GM19463 (cell line): ENCODE results near the gene METAP1.
"Not testable (repeated sequence)": the region's sequence is repeated elsewhere in the genome, so short reads cannot be mapped to it uniquely, and the experiment has no call there.

Experiments used
- ATAC-seq: cut with Tn5 transposase; IDR thresholded peaks from one replicate; pipeline ENCODE4 v1.9.1; 2021; ENCODE audit warnings: mild to moderate bottlenecking, moderate library complexity; ENCODE audit not compliant: unreplicated experiment

METAP1 gene

DNA sequence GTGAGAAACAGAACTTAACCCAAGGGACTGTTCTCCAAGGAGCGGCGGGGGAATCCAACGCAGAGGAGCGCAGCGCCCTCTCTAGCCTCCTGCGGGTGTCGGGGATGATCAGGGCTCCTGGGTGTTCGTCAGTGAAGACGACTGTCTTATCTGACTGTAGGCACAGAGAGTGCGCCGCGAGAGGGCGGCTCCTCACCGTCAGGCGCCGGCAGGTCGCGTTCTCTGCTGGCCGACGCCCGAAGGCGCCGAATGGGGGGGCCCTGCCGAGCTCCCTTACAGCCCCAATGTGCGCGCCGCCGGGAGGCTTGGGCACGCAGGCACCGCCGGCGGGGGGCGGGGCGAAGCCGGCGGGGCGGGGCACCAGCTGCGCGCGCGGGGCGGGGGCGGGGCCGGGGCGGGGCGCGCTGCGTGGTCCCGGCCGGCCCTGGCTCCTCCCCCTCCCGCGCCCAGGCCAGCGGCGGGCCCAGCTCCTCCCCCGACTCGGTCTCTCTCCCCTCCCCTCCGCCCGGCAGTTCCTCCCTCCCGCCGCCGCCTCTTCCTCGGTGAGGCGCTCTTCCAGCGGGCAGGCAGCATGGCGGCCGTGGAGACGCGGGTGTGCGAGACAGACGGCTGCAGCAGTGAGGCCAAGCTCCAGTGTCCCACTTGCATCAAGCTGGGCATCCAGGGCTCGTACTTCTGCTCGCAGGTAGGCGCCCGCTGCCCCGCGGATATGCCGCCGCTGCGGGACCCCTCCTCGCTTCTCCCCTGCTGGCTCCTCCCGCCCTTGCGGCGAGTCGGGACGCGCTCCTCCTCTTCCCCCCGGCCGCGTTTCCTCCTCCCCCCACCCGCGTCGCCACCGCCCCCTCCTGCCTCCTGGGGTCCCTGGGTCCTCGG is at the start of gene METAP1:
Gene METAP1 (plus strand): TSS at position 539 of the 873 bp plus-strand sequence. CDS start 33 bp downstream, at position 572.
- ATAC-seq: peak; percentile 88

- ATAC-seq: no peak
Measured at GRCh38 chr4:98946359-98946758, 49.2 kb upstream of the METAP1 start.

DNA sequence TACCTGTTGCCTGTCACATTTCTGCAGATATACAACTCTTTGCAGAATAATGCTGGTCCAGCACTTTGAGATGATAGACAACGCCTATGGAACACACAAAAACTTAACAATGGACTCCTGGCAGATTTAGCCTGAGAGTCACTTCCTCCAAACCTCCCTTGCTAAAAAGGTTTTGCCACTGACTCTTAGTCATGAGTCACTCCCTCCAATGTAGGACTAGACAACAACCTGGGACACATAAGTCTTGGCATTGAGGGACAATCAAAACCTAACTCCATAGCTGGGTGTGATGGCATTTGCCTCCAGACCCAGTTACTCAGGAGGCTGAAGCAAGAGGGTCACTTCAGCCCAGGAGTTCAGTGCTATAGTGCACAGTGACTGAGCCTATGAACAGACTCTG is 44.6 kb upstream of the METAP1 start:
- no peak for ATAC-seq

GRCh38 chr4:98951710-98952109 is 43.8 kb upstream of the METAP1 start:
- no peak for ATAC-seq

- ATAC-seq: no peak
Measured at GRCh38 chr4:98955229-98955628, 40.3 kb upstream of the METAP1 start.

DNA sequence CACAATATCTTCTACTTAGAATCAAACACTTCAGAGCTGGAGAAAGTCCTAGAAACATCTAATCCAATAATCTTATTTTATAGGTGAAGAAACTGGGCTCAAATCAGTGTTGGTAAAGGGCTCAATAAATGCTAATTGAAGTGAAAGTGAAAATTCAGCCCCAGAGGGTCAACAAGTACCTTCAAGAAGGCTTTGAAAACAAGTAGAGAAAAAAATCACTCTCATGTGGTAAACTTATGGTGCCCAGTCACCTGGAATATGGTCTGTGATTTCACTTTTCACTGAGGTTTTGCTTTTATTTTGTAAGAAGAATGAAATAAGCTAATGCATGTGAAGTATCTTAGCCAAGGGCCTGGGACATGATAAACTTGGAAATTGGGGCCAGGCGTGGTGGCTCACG is 37.5 kb upstream of the METAP1 start:
- ATAC-seq: no peak

GRCh38 chr4:98959411-98959810 is 36.1 kb upstream of the METAP1 start:
- ATAC-seq: no peak

- no peak for ATAC-seq
Measured at GRCh38 chr4:98961770-98962169, 33.8 kb upstream of the METAP1 start.

DNA sequence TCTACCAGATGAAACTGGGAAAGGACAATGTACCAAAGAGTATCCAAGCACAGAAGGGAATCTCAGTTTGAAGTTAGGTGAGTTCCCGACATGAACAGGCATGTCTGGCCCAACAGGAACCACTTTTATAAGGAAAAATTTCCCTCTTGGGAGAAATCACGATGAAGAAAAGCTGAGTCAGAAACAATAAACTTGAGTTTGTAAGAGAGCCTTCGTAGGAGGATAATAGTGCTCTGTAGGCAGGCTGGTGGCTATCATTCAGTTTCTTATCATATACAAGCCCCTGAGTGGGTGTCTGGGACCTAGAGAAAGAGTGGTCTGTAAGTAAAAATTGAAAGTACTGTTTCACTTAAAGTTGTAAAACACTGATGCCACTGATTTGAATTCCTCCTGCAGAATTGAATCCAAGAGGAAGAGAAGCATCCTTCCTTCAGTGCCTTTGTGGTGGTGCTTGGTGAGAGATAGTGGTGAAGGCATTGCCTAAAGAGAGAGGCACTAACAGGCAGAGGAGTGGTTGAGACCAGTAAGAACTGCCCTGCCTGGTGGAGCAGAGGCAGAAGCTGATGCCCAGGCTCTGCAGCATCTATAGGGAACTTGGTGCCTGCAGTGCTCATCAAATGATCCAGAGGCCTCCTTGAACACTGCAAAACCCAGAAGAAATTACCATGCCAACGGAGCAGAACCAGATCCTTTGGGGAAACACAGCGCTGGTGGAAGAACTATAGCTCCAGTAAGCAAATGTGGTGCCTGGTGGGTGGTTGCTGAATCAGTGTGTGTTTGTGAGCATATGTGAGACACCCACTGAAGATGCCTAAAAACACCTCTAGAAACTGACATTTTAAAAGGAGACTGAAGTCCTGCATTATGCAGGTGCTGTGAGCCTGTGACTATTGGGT is 31.7 kb upstream of the METAP1 start:
- ATAC-seq: no peak

- no peak for ATAC-seq
Measured at GRCh38 chr4:98966926-98967325, 28.6 kb upstream of the METAP1 start.

- no peak for ATAC-seq
Measured at GRCh38 chr4:98967786-98968329, 27.7 kb upstream of the METAP1 start.

- ATAC-seq: no peak
Measured at GRCh38 chr4:98969878-98970785, 25.4 kb upstream of the METAP1 start.

- ATAC-seq: no peak
Measured at GRCh38 chr4:98976716-98977115, 18.8 kb upstream of the METAP1 start.

DNA sequence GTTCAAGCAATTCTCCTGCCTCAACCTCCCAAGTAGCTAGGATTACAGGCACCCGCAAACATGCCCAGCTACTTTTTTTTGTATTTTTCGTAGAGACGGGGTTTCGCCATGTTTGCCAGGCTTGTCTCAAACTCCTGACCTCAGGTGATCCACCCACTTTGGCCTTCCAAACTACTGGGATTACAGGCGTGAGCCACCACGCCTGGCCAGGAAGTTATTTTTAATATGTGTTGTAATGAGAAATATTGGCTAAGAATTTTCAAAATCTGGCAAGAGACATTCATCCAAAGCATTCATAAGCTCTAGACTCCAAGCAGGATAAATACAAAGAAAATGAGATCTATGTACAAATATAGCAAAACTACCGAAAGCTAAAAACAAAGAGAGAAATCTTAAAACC is 18.0 kb upstream of the METAP1 start:
- ATAC-seq: no peak

GRCh38 chr4:98987720-98988119 is 7.8 kb upstream of the METAP1 start:
- ATAC-seq: no peak

- ATAC-seq: not testable (repeated sequence)
Measured at GRCh38 chr4:98992835-98993234, 2.7 kb upstream of the METAP1 start.

- ATAC-seq: no peak
Measured at GRCh38 chr4:98993419-98994071, 2.0 kb upstream of the METAP1 start.

GRCh38 chr4:98994474-98995182 is 893 bp upstream of the METAP1 start:
- no peak for ATAC-seq

- peak; percentile 2 for ATAC-seq
Measured at GRCh38 chr4:98996056-98996764, 689 bp downstream of the METAP1 start.
